Stimulated activated CD4-positive, alpha-beta T cell treated with anti-CD3 and anti-CD28 coated beads, Interleukin-2, amount 100 ng/mL, for 4 hours (primary cell): ENCODE results near the gene LRRC28.

Source experiments
- DNase-seq: peaks from one replicate; pipeline ENCODE4 v3.0.0-alpha.2; 2020; ENCODE audit warnings: low read depth

The LRRC28 gene

GRCh38 chr15:99435113-99435695, 183.9 kb downstream of the LRRC28 start:
- no peak for DNase-seq

GRCh38 chr15:99435877-99436541, 184.7 kb downstream of the LRRC28 start:
- DNase-seq: no peak

- DNase-seq: no peak
These were observed 185.4 kb downstream of the LRRC28 start for GRCh38 chr15:99436542-99437314.

GRCh38 chr15:99437315-99438223, 186.3 kb downstream of the LRRC28 start:
- DNase-seq: no peak

GRCh38 chr15:99438224-99438585, 186.9 kb downstream of the LRRC28 start:
- DNase-seq: no peak

- DNase-seq: no peak
These were observed 187.6 kb downstream of the LRRC28 start for GRCh38 chr15:99438691-99439523.

- DNase-seq: no peak
These were observed 188.2 kb downstream of the LRRC28 start for GRCh38 chr15:99439524-99439835.

GRCh38 chr15:99440029-99440428, 188.7 kb downstream of the LRRC28 start:
- no peak for DNase-seq
